Ascending aorta (tissue), 2 donors: Measurements from ENCODE around the gene TTC9. TPM values are rescaled to one million over a fixed set of nuclear protein-coding genes. Genes with fewer than 3 reads are reported as not detected.

Experiments
- DNase-seq, 2 donors: peaks; one replicate each; pipeline ENCODE4 v3.0.0-alpha.2; 2019; ENCODE audit warnings: low spot score in 2 of 2
- H3K27ac ChIP-seq, 2 donors: fragments of 200-600 bp; sonication (generic); one replicate each; pipeline ENCODE4 v1.5.1; 2016 to 2017; ENCODE audit warnings: mild to moderate bottlenecking in 1 of 2
- H3K27me3 ChIP-seq: fragments of 200-600 bp; sonication (generic); one replicate; pipeline ENCODE4 v1.5.1; 2017
- H3K36me3 ChIP-seq, 2 donors: fragments of 200-600 bp; sonication (generic); one replicate each; pipeline ENCODE4 v1.5.1; 2016
- H3K4me1 ChIP-seq, 2 donors: fragments of 200-600 bp; sonication (generic); one replicate each; pipeline ENCODE4 v1.5.1; 2016 to 2017; ENCODE audit warnings: mild to moderate bottlenecking in 1 of 2
- H3K4me3 ChIP-seq, 2 donors: fragments of 200-600 bp; sonication (generic); one replicate each; pipeline ENCODE4 v1.5.1; 2016 to 2017; ENCODE audit warnings: mild to moderate bottlenecking in 1 of 2
- H3K9me3 ChIP-seq, 2 donors: fragments of 200-600 bp; sonication (generic); one replicate each; pipeline ENCODE4 v1.5.1; 2016
- CTCF ChIP-seq, 3 experiments: fragments of 200-600 bp in 2 of 3; fragments of 450-650 bp in 1 of 3; sonication (generic) in 2 of 3; IDR thresholded peaks; one replicate each; pipeline ENCODE4 v1.5.1; 2016 to 2019; ENCODE audit warnings: antibody characterized with exemption in 3 of 3, mild to moderate bottlenecking in 1 of 3, moderate library complexity in 1 of 3
- intact Hi-C: fragments of 100-400 bp; cut with DNase I; formaldehyde crosslinking; loops from one replicate; pipeline ENCODE4 v1.15.1; 2023
- total RNA-seq: library from RNA; depleted of rRNA; stranded (reverse); fragments of >200 nt; gene quantifications from one replicate; pipeline ENCODE4 v1.1.0, GENCODE V29; 2016

The TTC9 gene
- total RNA-seq, 1 donor from 2014 or later: not detected

GRCh38 chr14:70618314-70618713 is 23.4 kb upstream of the TTC9 start:
- H3K4me1 ChIP-seq: no peaks in the 10 kb centered on the region
- H3K36me3 ChIP-seq: no peaks in the 10 kb centered on the region
- no peaks in the 10 kb centered on the region for H3K27me3 ChIP-seq
- H3K27ac ChIP-seq: no peak overlapping the region
- no peak overlapping the region for H3K4me3 ChIP-seq
- TF ChIP-seq CTCF (IDR thresholded peaks at IDR 0.05): no peak
- intact Hi-C loops: no loop called here
- H3K9me3 ChIP-seq: peaks cover 0 to 4% of the 10 kb centered on the region in 2 donors
- no peak for DNase-seq

- Histone ChIP-seq H3K36me3 (no peaks in the 10 kb centered on the region), H3K4me1 (no peaks in the 10 kb centered on the region), H3K9me3 (peaks cover 0 to 5% of the 10 kb centered on the region in 2 donors), H3K4me3 (no peak overlapping the region), H3K27me3 (no peaks in the 10 kb centered on the region), H3K27ac (no peak overlapping the region)
- intact Hi-C loops: no loop called here
- no peak for TF ChIP-seq CTCF (IDR thresholded peaks at IDR 0.05)
- DNase-seq: no peak
Observed at GRCh38 chr14:70619708-70620107, 22.0 kb upstream of the TTC9 start.

GRCh38 chr14:70622111-70622712 is 19.5 kb upstream of the TTC9 start:
- TF ChIP-seq CTCF (IDR thresholded peaks at IDR 0.05): peak; percentile 29 to 54 (median 34)
- intact Hi-C loops: loop anchor here (2.0 kb wide), 1 partner anchor 93 kb away; no protein-coding TSS in a partner anchor
- DNase-seq: no peak
- Histone ChIP-seq H3K9me3 (peaks cover 4 to 18% of the 10 kb centered on the region in 2 donors), H3K36me3 (no peaks in the 10 kb centered on the region), H3K4me3 (no peak overlapping the region), H3K4me1 (no peaks in the 10 kb centered on the region), H3K27me3 (no peaks in the 10 kb centered on the region), H3K27ac (no peak overlapping the region)

GRCh38 chr14:70624972-70625371 is 16.7 kb upstream of the TTC9 start:
- no peak for DNase-seq
- TF ChIP-seq CTCF (IDR thresholded peaks at IDR 0.05): no peak
- Histone ChIP-seq H3K4me1 (no peaks in the 10 kb centered on the region), H3K27ac (no peak overlapping the region), H3K36me3 (no peaks in the 10 kb centered on the region), H3K27me3 (no peaks in the 10 kb centered on the region), H3K4me3 (no peak overlapping the region), H3K9me3 (peaks cover 6 to 27% of the 10 kb centered on the region in 2 donors)
- intact Hi-C loops: no loop called here

GRCh38 chr14:70631948-70632347 is 9.8 kb upstream of the TTC9 start:
- intact Hi-C loops: no loop called here
- DNase-seq: no peak
- Histone ChIP-seq H3K9me3 (peaks cover 4 to 12% of the 10 kb centered on the region in 2 donors), H3K4me3 (no peak overlapping the region), H3K27ac (no peak overlapping the region), H3K4me1 (no peaks in the 10 kb centered on the region), H3K36me3 (no peaks in the 10 kb centered on the region), H3K27me3 (no peaks in the 10 kb centered on the region)
- no peak for TF ChIP-seq CTCF (IDR thresholded peaks at IDR 0.05)
